Left ventricle myocardium inferior (tissue), 1 donor: ENCODE results near the gene C9orf50. TPM values are rescaled to one million over a fixed set of nuclear protein-coding genes. Genes with fewer than 3 reads are reported as not detected.

Experiments
- DNase-seq: peaks from one replicate; pipeline ENCODE4 v3.0.0-alpha.2; 2020
- H3K27ac ChIP-seq: fragments of 200-600 bp; replicated peaks from 2 replicates; pipeline ENCODE4 v1.8.0; 2021
- H3K27me3 ChIP-seq: fragments of 200-600 bp; 2 replicates; pipeline ENCODE4 v1.8.0; 2021; ENCODE audit warnings: low read depth
- H3K36me3 ChIP-seq: fragments of 200-600 bp; 2 replicates; pipeline ENCODE4 v1.8.0; 2021
- H3K4me1 ChIP-seq: fragments of 200-600 bp; 2 replicates; pipeline ENCODE4 v1.8.0; 2021
- H3K4me3 ChIP-seq: fragments of 200-600 bp; 2 replicates; pipeline ENCODE4 v1.8.0; 2021; ENCODE audit warnings: mild to moderate bottlenecking, moderate library complexity
- H3K9me3 ChIP-seq: fragments of 200-600 bp; replicated peaks from 2 replicates; pipeline ENCODE4 v1.8.0; 2021
- intact Hi-C: fragments of 100-400 bp; cut with micrococcal nuclease; formaldehyde crosslinking; loops from one replicate; pipeline ENCODE4 v1.11.0; 2022
- total RNA-seq: library from RNA; stranded (reverse); fragmentation: NEBNext Ultra II Directional; extraction: Animal tissue kit (Norgen Biotek cat#: 25700); gene quantifications from one replicate; pipeline ENCODE4 v1.2.1, GENCODE V29; 2021
- TF ChIP-seq, protein P1 (sequence below): fragments of 200-600 bp; IDR thresholded peaks from 2 replicates; pipeline ENCODE4 v1.8.0; 2021; ENCODE audit warnings: antibody characterized with exemption, mild to moderate bottlenecking, borderline replicate concordance
- donor health status: DM: no; HTN: yes; CAD: no; lungs with severe emphysema.

The C9orf50 gene
- total RNA-seq, 1 donor from 2014 or later: not detected

GRCh38 chr9:129590466-129590865, 30.4 kb downstream of the C9orf50 start:
- TF ChIP-seq, protein P1, sequence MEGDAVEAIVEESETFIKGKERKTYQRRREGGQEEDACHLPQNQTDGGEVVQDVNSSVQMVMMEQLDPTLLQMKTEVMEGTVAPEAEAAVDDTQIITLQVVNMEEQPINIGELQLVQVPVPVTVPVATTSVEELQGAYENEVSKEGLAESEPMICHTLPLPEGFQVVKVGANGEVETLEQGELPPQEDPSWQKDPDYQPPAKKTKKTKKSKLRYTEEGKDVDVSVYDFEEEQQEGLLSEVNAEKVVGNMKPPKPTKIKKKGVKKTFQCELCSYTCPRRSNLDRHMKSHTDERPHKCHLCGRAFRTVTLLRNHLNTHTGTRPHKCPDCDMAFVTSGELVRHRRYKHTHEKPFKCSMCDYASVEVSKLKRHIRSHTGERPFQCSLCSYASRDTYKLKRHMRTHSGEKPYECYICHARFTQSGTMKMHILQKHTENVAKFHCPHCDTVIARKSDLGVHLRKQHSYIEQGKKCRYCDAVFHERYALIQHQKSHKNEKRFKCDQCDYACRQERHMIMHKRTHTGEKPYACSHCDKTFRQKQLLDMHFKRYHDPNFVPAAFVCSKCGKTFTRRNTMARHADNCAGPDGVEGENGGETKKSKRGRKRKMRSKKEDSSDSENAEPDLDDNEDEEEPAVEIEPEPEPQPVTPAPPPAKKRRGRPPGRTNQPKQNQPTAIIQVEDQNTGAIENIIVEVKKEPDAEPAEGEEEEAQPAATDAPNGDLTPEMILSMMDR: no peak
- intact Hi-C loops: no loop called here
- DNase-seq: no peak
- Histone ChIP-seq H3K4me3 (no peak overlapping the region), H3K36me3 (no peaks in the 10 kb centered on the region), H3K4me1 (no peaks in the 10 kb centered on the region), H3K27ac (no peak overlapping the region), H3K9me3 (no peaks in the 10 kb centered on the region), H3K27me3 (no peaks in the 10 kb centered on the region)

- DNase-seq: no peak
- TF ChIP-seq, protein P1: no peak
- H3K4me1 ChIP-seq: peaks cover 3% of the 10 kb centered on the region
- intact Hi-C loops: no loop called here
- no peaks in the 10 kb centered on the region for H3K27me3 ChIP-seq
- no peaks in the 10 kb centered on the region for H3K9me3 ChIP-seq
- no peaks in the 10 kb centered on the region for H3K36me3 ChIP-seq
- H3K27ac ChIP-seq: no peak overlapping the region
- no peak overlapping the region for H3K4me3 ChIP-seq
These were observed 33.2 kb downstream of the C9orf50 start for GRCh38 chr9:129587487-129588262.

DNA sequence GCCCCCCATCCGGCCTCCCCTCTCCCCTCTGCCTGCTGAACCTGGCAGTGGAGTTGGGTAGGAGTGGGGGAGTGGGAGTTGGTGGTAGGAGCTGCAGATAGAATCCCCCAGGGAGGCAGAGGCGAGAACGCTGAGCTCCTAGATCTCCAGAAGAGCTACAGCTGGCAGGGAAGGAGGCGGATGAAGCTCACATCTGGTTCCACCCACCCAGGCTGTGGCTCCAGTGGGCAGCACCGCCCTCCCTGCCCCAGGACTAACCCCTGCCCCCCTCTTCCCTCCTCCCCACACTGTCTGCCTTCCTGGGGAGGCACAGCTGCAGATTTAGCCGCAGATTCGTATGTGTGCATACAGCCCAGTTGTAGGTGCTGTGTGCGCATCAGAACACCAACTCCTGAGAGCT, 34.2 kb downstream of the C9orf50 start:
- Histone ChIP-seq H3K36me3 (no peaks in the 10 kb centered on the region), H3K27ac (no peak overlapping the region), H3K27me3 (no peaks in the 10 kb centered on the region), H3K4me3 (no peak overlapping the region), H3K4me1 (peaks cover 3% of the 10 kb centered on the region), H3K9me3 (no peaks in the 10 kb centered on the region)
- intact Hi-C loops: no loop called here
- no peak for DNase-seq
- TF ChIP-seq, protein P1: no peak

GRCh38 chr9:129586245-129586644, 34.7 kb downstream of the C9orf50 start:
- Histone ChIP-seq H3K27ac (no peak overlapping the region), H3K36me3 (no peaks in the 10 kb centered on the region), H3K27me3 (no peaks in the 10 kb centered on the region), H3K4me1 (peaks cover 3% of the 10 kb centered on the region), H3K9me3 (no peaks in the 10 kb centered on the region), H3K4me3 (no peak overlapping the region)
- TF ChIP-seq, protein P1: no peak
- intact Hi-C loops: no loop called here
- no peak for DNase-seq

- H3K4me1 ChIP-seq: peaks cover 3% of the 10 kb centered on the region
- intact Hi-C loops: no loop called here
- TF ChIP-seq, protein P1: no peak
- no peaks in the 10 kb centered on the region for H3K27me3 ChIP-seq
- H3K36me3 ChIP-seq: no peaks in the 10 kb centered on the region
- no peak for DNase-seq
- no peaks in the 10 kb centered on the region for H3K9me3 ChIP-seq
- no peak overlapping the region for H3K4me3 ChIP-seq
- no peak overlapping the region for H3K27ac ChIP-seq
These were observed 35.5 kb downstream of the C9orf50 start for GRCh38 chr9:129585352-129585751.
